ENCODE measurements around the gene PXMP2.

Gene PXMP2

DNA sequence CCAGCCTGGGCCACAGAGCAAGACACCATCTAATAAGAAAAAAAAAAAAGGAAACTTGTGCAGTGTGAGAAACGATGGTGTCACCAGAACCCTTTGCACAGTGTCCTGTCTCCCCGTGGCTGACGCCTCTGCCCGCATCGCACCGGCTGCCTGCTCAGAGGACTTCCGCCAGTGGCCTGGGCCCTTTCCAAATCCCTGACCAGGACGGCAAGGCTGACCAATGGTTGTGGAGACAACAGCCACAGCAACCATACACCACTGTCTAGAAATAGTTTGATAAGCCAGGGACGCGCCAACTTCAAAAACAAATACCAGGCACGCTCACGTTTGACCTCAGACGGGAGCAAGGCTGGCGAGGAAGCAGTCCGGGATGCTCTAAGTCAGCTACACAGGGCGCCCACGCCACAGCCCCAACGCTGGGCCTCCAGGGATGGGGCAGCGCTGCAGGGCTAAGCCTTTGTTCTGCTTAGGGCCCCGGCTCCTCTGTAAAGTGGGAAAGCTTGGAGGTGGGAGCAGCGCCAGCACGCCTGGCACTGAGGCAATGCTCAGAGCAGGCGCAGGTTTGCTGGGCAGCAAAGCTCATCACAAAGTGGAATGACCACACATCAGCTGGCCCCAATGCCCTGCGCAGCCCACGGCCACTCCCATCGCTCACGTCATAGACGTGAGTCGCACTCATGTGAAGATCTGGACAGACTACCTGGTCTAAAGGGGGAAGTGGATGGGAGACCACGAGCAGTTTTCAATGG lies 35.8 kb downstream of the PXMP2 start:
- DNase-seq (ENCODE audit: insufficient read length, low spot score): no peak
- no peak for FAIRE-seq
- no peak for TF ChIP-seq CTCF (IDR thresholded peaks at IDR 0.05; ENCODE audit: insufficient read depth, missing control alignments)

- FAIRE-seq: no peak
- no peak for TF ChIP-seq CTCF (IDR thresholded peaks at IDR 0.05; ENCODE audit: insufficient read depth, missing control alignments)
- DNase-seq (ENCODE audit: insufficient read length, low spot score): no peak
Measured at GRCh38 chr12:132723764-132724140, 36.4 kb downstream of the PXMP2 start.

DNA sequence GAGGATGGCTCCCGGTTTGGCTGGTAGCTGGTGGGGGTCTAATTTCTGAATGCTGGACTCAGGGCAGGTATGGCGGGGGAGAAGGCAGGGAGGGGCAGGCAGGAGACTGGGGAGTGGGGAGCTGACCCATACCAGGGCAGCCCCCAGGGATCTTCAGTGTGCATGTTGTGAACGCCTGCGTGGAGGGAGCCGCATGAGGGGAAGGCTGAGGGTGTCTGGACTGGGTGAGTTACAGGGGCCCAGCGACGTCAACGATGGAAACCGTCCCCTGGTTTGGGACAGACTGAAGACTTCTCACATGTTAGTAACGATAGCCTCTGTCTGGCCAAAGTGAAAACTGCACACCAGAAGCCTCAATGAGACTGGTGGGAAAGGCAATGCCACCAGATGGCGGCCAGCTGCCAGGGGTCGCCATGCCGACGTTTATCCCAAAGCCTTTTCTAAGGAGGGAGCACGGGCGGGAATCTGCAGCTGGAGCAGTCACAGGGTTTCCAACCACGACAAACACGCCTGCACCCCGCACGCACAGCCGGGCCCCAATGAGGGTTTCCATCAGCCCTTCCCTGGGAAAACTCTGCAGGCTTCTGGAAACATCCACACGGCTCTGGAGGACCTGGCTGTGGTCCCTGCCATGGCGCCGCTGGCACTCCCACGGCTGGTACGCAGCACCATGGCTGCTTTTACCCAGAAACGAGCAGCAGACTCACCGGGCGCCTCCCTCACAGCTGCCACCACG lies 37.3 kb downstream of the PXMP2 start:
- no peak for TF ChIP-seq CTCF (IDR thresholded peaks at IDR 0.05; ENCODE audit: insufficient read depth, missing control alignments)
- DNase-seq (ENCODE audit: insufficient read length, low spot score): peak; percentile 82
- FAIRE-seq: no peak

DNA sequence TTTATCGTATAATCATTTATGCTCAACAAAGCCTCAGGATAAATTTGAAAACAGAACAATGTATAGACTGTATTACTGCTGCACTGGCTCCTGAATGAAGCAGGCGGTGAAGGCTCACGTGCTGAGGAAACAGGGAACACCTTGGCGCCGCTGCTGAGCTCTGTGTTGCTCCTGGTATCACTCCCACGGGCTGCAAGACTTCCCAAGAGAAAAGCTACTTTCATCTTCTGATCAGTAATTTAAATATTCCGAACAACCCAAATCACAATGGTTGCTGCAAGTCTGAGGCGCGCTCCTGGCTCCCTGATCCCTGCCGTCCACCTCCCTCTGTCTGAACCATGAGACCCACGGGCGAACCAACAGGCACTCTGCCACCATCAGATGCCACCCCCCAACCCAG lies 39.0 kb downstream of the PXMP2 start:
- no peak for TF ChIP-seq CTCF (IDR thresholded peaks at IDR 0.05; ENCODE audit: insufficient read depth, missing control alignments)

GRCh38 chr12:132727091-132727794 lies 39.9 kb downstream of the PXMP2 start:
- DNase-seq (ENCODE audit: insufficient read length, low spot score) (no peak), FAIRE-seq (no peak)
- TF ChIP-seq CTCF (IDR thresholded peaks at IDR 0.05; ENCODE audit: insufficient read depth, missing control alignments): no peak

More for the DNA sequence above, 39.0 kb downstream of the PXMP2 start:
- FAIRE-seq (no peak), DNase-seq (ENCODE audit: insufficient read length, low spot score) (no peak)

DNA sequence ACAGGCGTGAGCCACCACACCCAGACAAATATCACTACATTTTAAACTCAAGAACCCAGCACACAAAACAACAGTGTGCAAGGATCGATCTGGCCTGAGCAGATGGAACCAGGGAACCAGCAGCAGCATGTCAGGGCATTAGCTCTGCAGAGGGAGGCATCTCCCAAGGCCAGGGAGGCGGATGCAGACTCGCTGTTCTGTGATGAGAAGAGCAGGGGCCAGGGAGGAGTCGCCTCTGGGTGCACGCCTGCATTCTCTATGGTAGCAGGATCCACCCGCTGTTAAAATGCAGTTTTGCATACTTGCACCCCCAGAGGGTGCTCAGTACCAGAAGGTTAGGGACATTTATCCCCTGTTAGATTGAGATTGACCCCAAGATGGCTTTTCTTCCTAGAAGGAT lies 41.1 kb downstream of the PXMP2 start:
- no peak for TF ChIP-seq CTCF (IDR thresholded peaks at IDR 0.05; ENCODE audit: insufficient read depth, missing control alignments)
- DNase-seq (ENCODE audit: insufficient read length, low spot score) (no peak), FAIRE-seq (no peak)

All from D721Med (cell line).